HFFc6 (cell line): ENCODE data around the gene CCDC201. TPM values are rescaled to one million over a fixed set of nuclear protein-coding genes. Genes with fewer than 3 reads are reported as not detected.

Experiments
- DNase-seq: peaks from one replicate; pipeline ENCODE4 v3.0.0-alpha.2; 2018
- H3K27ac Mint-ChIP-seq: 2 replicates; pipeline ENCODE4 v1.8.0; 2020; ENCODE audit warnings: mild to moderate bottlenecking, mixed read lengths
- H3K27me3 Mint-ChIP-seq: 2 replicates; pipeline ENCODE4 v1.8.0; 2021; ENCODE audit warnings: mild to moderate bottlenecking, moderate library complexity, mixed read lengths; ENCODE audit not compliant: insufficient read depth
- H3K36me3 Mint-ChIP-seq: 2 replicates; pipeline ENCODE4 v1.8.0; 2021; ENCODE audit warnings: low read depth, mixed read lengths
- H3K4me1 Mint-ChIP-seq: 2 replicates; pipeline ENCODE4 v1.8.0; 2020; ENCODE audit warnings: low read depth, mixed read lengths
- H3K4me3 Mint-ChIP-seq: 2 replicates; pipeline ENCODE4 v1.8.0; 2020; ENCODE audit warnings: mild to moderate bottlenecking, moderate library complexity, mixed read lengths
- H3K9me3 Mint-ChIP-seq: 2 replicates; pipeline ENCODE4 v1.8.0; 2020; ENCODE audit warnings: mild to moderate bottlenecking, mixed read lengths
- total RNA-seq, 6 experiments: library from RNA; stranded (reverse); fragmentation: NEBNext Ultra II Directional; extraction: Animal tissue kit (Norgen Biotek cat#: 25700); gene quantifications; 2 replicates in 1 of 6; 3 replicates in 5 of 6; pipeline ENCODE4 v1.2.3, GENCODE V29; 2021
- TF ChIP-seq, protein P1 (sequence below): fragments of 200-600 bp; sonication (generic); IDR thresholded peaks from 2 replicates; pipeline ENCODE4 v1.5.0; 2021; ENCODE audit warnings: antibody characterized with exemption, mild to moderate bottlenecking

CCDC201 gene
- total RNA-seq, 6 experiments from 2014 or later = not detected

- peak overlapping the region; percentile 98 for H3K4me3 Mint-ChIP-seq
These were observed 46.4 kb upstream of the CCDC201 start for GRCh38 chr7:45919231-45919784.

GRCh38 chr7:45918556-45918955, 45.7 kb upstream of the CCDC201 start:
- no peak for DNase-seq
- peak overlapping the region; percentile 98 for H3K4me3 Mint-ChIP-seq
- no peaks in the 10 kb centered on the region for H3K27me3 Mint-ChIP-seq

More at GRCh38 chr7:45919231-45919784, 46.4 kb upstream of the CCDC201 start:
- peaks cover 67% of the 10 kb centered on the region for H3K4me1 Mint-ChIP-seq
- no peaks in the 10 kb centered on the region for H3K27me3 Mint-ChIP-seq
- H3K9me3 Mint-ChIP-seq = no peaks in the 10 kb centered on the region
- peaks cover 27% of the 10 kb centered on the region for H3K36me3 Mint-ChIP-seq
- TF ChIP-seq, protein P1, sequence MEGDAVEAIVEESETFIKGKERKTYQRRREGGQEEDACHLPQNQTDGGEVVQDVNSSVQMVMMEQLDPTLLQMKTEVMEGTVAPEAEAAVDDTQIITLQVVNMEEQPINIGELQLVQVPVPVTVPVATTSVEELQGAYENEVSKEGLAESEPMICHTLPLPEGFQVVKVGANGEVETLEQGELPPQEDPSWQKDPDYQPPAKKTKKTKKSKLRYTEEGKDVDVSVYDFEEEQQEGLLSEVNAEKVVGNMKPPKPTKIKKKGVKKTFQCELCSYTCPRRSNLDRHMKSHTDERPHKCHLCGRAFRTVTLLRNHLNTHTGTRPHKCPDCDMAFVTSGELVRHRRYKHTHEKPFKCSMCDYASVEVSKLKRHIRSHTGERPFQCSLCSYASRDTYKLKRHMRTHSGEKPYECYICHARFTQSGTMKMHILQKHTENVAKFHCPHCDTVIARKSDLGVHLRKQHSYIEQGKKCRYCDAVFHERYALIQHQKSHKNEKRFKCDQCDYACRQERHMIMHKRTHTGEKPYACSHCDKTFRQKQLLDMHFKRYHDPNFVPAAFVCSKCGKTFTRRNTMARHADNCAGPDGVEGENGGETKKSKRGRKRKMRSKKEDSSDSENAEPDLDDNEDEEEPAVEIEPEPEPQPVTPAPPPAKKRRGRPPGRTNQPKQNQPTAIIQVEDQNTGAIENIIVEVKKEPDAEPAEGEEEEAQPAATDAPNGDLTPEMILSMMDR = no peak
- no peak overlapping the region; the same call in 1 of the 2 replicates for H3K27ac Mint-ChIP-seq
- no peak for DNase-seq

DNA sequence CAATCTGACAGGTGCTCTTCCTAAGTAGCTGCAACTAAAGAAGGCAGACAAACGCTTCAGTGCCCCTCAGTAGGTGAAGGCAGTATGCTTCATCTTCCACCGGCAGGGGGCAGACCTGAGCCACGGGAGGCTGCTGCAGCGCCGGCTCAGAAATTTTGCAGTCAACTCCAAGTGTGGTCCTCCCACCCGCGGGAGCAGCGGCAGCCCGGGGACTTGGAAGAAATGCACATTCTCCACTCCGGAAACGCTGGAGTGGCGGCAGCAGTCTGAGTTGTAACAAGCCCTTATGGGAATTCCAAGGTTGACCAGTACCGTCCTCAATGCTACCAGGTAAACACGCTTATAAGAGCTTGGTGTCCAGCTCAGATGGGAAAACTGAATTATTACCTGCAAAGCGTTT, 44.8 kb upstream of the CCDC201 start:
- peaks cover 51% of the 10 kb centered on the region for H3K4me1 Mint-ChIP-seq

More at GRCh38 chr7:45918556-45918955, 45.7 kb upstream of the CCDC201 start:
- H3K36me3 Mint-ChIP-seq = peaks cover 31% of the 10 kb centered on the region
- H3K27ac Mint-ChIP-seq = no peak overlapping the region; the same call in 1 of the 2 replicates
- TF ChIP-seq, protein P1 = no peak
- peaks cover 60% of the 10 kb centered on the region for H3K4me1 Mint-ChIP-seq
- no peaks in the 10 kb centered on the region for H3K9me3 Mint-ChIP-seq

DNA sequence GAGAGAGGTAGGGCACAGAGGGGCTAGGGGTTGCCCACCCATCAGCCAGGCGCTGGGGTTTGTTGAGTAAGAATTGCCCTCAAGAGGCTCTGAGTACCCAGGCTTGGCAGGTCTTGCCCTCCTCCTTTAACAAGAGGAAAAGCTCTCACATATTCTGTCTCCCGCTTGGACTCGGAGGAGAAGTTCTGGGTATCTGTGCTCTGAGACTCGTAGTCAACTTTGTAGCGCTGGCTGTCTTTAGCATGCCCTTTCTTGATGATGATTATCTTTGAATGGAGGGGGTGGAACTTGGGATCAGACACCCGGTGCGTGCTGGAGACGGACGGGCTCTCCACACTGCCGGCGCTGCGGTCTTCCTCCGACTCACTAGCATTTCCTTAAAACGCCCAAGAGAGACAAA, 44.2 kb upstream of the CCDC201 start:
- peaks cover 44% of the 10 kb centered on the region for H3K36me3 Mint-ChIP-seq
- no peak overlapping the region for H3K27ac Mint-ChIP-seq
- TF ChIP-seq, protein P1 = no peak
- no peaks in the 10 kb centered on the region for H3K27me3 Mint-ChIP-seq
- H3K4me3 Mint-ChIP-seq = peak overlapping the region; percentile 98
- H3K9me3 Mint-ChIP-seq = no peaks in the 10 kb centered on the region
- H3K4me1 Mint-ChIP-seq = peaks cover 45% of the 10 kb centered on the region
- no peak for DNase-seq

More for the DNA sequence above, 44.8 kb upstream of the CCDC201 start:
- no peaks in the 10 kb centered on the region for H3K27me3 Mint-ChIP-seq
- peak; percentile 68 for DNase-seq
- H3K27ac Mint-ChIP-seq = no peak overlapping the region
- no peaks in the 10 kb centered on the region for H3K9me3 Mint-ChIP-seq
- peaks cover 40% of the 10 kb centered on the region for H3K36me3 Mint-ChIP-seq
- H3K4me3 Mint-ChIP-seq = peak overlapping the region; percentile 98
- TF ChIP-seq, protein P1 = peak; percentile 98

DNA sequence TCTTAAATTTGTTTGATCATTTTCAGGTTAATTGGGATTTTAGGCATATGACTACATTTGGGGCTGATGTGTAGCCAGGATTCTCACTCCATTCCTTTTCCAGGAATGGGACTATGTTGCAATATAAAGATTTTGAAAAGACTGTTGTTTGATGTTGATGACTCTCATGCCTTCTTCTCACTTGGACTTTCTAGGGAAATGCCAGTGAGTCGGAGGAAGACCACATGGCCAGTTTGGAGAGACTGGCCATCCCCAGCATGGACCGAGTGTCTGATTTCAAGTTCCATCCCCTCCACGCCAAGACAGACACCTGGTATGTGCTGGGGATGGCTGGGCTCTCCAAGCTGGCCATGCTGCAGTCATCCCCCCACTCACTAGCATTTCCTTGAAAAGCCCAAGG, 42.7 kb upstream of the CCDC201 start:
- TF ChIP-seq, protein P1 = no peak
- no peak for DNase-seq
- no peak overlapping the region for H3K4me3 Mint-ChIP-seq

More for the DNA sequence above, 42.7 kb upstream of the CCDC201 start:
- no peaks in the 10 kb centered on the region for H3K9me3 Mint-ChIP-seq
- peaks cover 50% of the 10 kb centered on the region for H3K36me3 Mint-ChIP-seq
- H3K27ac Mint-ChIP-seq = peak overlapping the region; percentile 33; the same call in 1 of the 2 replicates
- H3K4me1 Mint-ChIP-seq = peaks cover 38% of the 10 kb centered on the region
- H3K27me3 Mint-ChIP-seq = no peaks in the 10 kb centered on the region
